ENCODE results near the gene PRR18. TPM values are rescaled to one million over a fixed set of nuclear protein-coding genes. Genes with fewer than 3 reads are reported as not detected.
A peak's percentile ranks its signal among the peaks of the same experiment; 100 is the strongest.

The PRR18 gene
- total and polyA plus RNA-seq, 11 donors, result 0.07 to 0.12 (median 0.10) TPM; not detected in 5

DNA sequence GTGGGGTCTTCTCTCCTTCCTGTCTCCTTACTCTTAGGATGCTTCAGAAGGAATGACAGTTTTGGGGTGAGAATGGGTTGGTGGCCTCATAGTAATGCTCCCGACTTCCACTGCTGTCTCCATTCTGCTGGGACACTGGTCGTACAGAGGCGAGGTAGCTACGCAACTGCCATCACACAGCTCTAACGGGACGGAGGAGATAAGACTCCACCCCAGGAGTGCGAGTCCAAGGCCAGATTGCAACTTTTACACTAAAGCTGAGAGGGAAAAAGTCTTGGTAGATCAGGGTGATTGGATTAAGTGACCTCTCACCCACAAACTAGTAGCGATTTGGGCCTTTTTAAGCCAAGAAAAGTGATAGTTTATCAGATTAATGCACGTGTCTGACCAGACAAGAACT is 1.8 kb upstream of the PRR18 start:
- Histone ChIP-seq H3K36me3 (no peaks in the 10 kb centered on the region), H3K4me1 (peaks cover 0 to 22% (median 6%) of the 10 kb centered on the region in 12 donors), H3K27ac (no peak overlapping the region), H3K27me3 (peaks cover 20 to 52% (median 37%) of the 10 kb centered on the region in 9 donors), H3K4me3 (no peak overlapping the region), H3K9me3 (no peaks in the 10 kb centered on the region)
- intact Hi-C loops (cut with DNase I), result loop anchor here in 6 of 10 donors (5.0 kb wide), 2 partner anchors 72 to 92 kb away; partner anchors contain the start of gene MPC1 (in 3 of the 6)
- ATAC-seq (no peak), DNase-seq (no peak)
- 85 to 91% (median 87%) methylated on average over 9 of the region's 9 CpGs for WGBS, 4 donors
- no peak for TF ChIP-seq POLR2A (IDR thresholded peaks at IDR 0.05)
- no peak for TF ChIP-seq CTCF (IDR thresholded peaks at IDR 0.05)

- ATAC-seq, result no peak
- peaks cover 20 to 60% (median 37%) of the 10 kb centered on the region in 9 donors for H3K27me3 ChIP-seq
- peak overlapping the region in 9 of 12 donors; percentile 37 to 63 (median 48) for H3K4me3 ChIP-seq
- no peak overlapping the region for H3K27ac ChIP-seq
- 50 to 69% (median 59%) methylated on average over 11 of the region's 11 CpGs for WGBS, 4 donors
- no peaks in the 10 kb centered on the region for H3K9me3 ChIP-seq
- DNase-seq, result no peak
- no peak for TF ChIP-seq POLR2A (IDR thresholded peaks at IDR 0.05)
- TF ChIP-seq CTCF (IDR thresholded peaks at IDR 0.05), result no peak
- intact Hi-C loops (cut with DNase I), result no loop called here
- H3K4me1 ChIP-seq, result peaks cover 0 to 22% (median 6%) of the 10 kb centered on the region in 12 donors
- no peaks in the 10 kb centered on the region for H3K36me3 ChIP-seq
These were observed 787 bp upstream of the PRR18 start for GRCh38 chr6:166308769-166309589.

DNA sequence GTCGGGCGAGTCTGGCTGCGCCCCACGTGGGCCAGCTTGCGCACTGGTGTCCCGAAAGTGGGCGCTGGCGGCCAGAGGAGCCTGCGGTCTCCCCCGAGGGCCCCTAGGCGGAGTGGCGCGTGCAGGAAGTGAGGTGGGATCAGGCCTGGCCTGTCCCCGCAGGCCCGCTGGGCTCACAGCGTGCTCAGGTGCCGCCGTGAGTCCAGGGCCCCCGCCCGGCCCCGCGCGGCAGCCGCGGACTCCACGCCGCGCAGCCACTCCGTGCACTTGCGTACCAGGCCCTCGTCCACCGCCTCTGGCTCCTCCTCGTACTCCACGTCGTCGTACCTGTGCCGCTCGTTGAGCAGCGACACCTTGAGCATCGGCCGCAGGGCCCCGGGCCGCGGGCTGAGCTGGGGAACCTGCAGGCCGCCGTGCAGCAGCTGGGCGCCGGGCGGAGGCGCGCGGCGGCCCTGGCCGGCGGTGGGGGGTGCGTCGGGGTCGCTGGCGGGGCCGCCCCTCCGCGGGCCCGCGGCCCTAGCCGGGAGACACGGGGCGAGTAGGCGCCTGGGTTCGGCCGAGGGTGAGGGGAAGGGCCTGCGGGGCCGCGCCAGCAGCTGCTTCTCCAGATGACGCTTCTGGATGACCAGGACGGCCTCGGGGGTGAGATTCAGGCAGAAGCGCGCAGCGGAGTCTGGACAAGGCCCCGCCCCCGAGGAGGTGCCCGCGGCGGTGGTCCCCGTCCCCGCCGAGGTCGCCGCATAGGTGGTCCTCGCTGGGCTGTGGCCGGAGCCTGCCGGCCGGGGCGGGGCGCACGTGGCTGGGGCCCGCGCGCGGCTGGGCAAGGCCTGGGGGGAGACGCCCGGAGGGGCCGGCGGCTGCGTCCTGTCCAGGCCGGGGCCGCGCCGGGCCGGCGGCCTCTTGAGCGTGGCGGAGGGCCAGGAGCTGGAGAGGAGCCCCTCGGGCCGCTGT is 835 bp downstream of the PRR18 start:
- no peak for DNase-seq
- peaks cover 0 to 22% (median 6%) of the 10 kb centered on the region in 12 donors for H3K4me1 ChIP-seq
- WGBS, 4 donors, result 3 to 6% (median 4%) methylated on average over 22 to 115 of the region's 115 CpGs
- TF ChIP-seq POLR2A (IDR thresholded peaks at IDR 0.05) (no peak), CTCF (IDR thresholded peaks at IDR 0.05) (no peak)
- H3K9me3 ChIP-seq, result no peaks in the 10 kb centered on the region
- peaks cover 20 to 68% (median 37%) of the 10 kb centered on the region in 9 donors for H3K27me3 ChIP-seq
- intact Hi-C loops (cut with DNase I), result no loop called here
- H3K36me3 ChIP-seq, result no peaks in the 10 kb centered on the region
- ATAC-seq, result peak in 2 of 4 donors; percentile 47 to 56
- no peak overlapping the region for H3K27ac ChIP-seq
- H3K4me3 ChIP-seq, result peak overlapping the region; percentile 37 to 63 (median 48)

Measured in heart left ventricle (tissue), 16 donors.